Measurements from ENCODE around the gene MAGI1. TPM values are rescaled to one million over a fixed set of nuclear protein-coding genes. Genes with fewer than 3 reads are reported as not detected.

MAGI1 gene
- total RNA-seq, 3 donors from 2014 or later: 22.1 to 94.4 (median 70.5) TPM

GRCh38 chr3:65837604-65838003 is 201.1 kb downstream of the MAGI1 start:
- Histone ChIP-seq H3K4me1 (peaks cover 0 to 5% of the 10 kb centered on the region in 2 donors), H3K27ac (no peak overlapping the region), H3K36me3 (no peaks in the 10 kb centered on the region), H3K27me3 (no peaks in the 10 kb centered on the region), H3K4me3 (no peak overlapping the region), H3K9me3 (no peaks in the 10 kb centered on the region)
- intact Hi-C loops (cut with DNase I; ENCODE audit: low total_unique reads): no loop called here
- no peak for DNase-seq (ENCODE audit: low spot score in 2 of 2)
- TF ChIP-seq POLR2AphosphoS5 (IDR thresholded peaks at IDR 0.05) (no peak), POLR2A (IDR thresholded peaks at IDR 0.05) (no peak), CTCF (IDR thresholded peaks at IDR 0.05) (no peak)

GRCh38 chr3:65836047-65836446 is 202.7 kb downstream of the MAGI1 start:
- H3K9me3 ChIP-seq: no peaks in the 10 kb centered on the region
- peaks cover 0 to 5% of the 10 kb centered on the region in 2 donors for H3K4me1 ChIP-seq
- no peak overlapping the region for H3K4me3 ChIP-seq
- H3K27me3 ChIP-seq: no peaks in the 10 kb centered on the region
- TF ChIP-seq POLR2AphosphoS5 (IDR thresholded peaks at IDR 0.05): no peak
- TF ChIP-seq CTCF (IDR thresholded peaks at IDR 0.05): no peak
- no peak for TF ChIP-seq POLR2A (IDR thresholded peaks at IDR 0.05)
- intact Hi-C loops (cut with DNase I; ENCODE audit: low total_unique reads): no loop called here
- H3K27ac ChIP-seq: no peak overlapping the region
- H3K36me3 ChIP-seq: no peaks in the 10 kb centered on the region
- no peak for DNase-seq (ENCODE audit: low spot score in 2 of 2)

- no peaks in the 10 kb centered on the region for H3K36me3 ChIP-seq
- no peaks in the 10 kb centered on the region for H3K27me3 ChIP-seq
- H3K4me3 ChIP-seq: no peak overlapping the region
- intact Hi-C loops (cut with DNase I; ENCODE audit: low total_unique reads): no loop called here
- no peak for TF ChIP-seq POLR2AphosphoS5 (IDR thresholded peaks at IDR 0.05)
- no peak for TF ChIP-seq POLR2A (IDR thresholded peaks at IDR 0.05)
- TF ChIP-seq CTCF (IDR thresholded peaks at IDR 0.05): no peak
- no peak for DNase-seq (ENCODE audit: low spot score in 2 of 2)
- peaks cover 0 to 5% of the 10 kb centered on the region in 2 donors for H3K4me1 ChIP-seq
- no peak overlapping the region for H3K27ac ChIP-seq
- H3K9me3 ChIP-seq: no peaks in the 10 kb centered on the region
Observed at GRCh38 chr3:65833761-65834505, 204.8 kb downstream of the MAGI1 start.

- intact Hi-C loops (cut with DNase I; ENCODE audit: low total_unique reads): no loop called here
- no peak overlapping the region for H3K4me3 ChIP-seq
- no peak overlapping the region for H3K27ac ChIP-seq
- no peaks in the 10 kb centered on the region for H3K9me3 ChIP-seq
- H3K4me1 ChIP-seq: peaks cover 0 to 5% of the 10 kb centered on the region in 2 donors
- no peaks in the 10 kb centered on the region for H3K27me3 ChIP-seq
- no peak for DNase-seq (ENCODE audit: low spot score in 2 of 2)
- TF ChIP-seq CTCF (IDR thresholded peaks at IDR 0.05) (no peak), POLR2AphosphoS5 (IDR thresholded peaks at IDR 0.05) (no peak), POLR2A (IDR thresholded peaks at IDR 0.05) (no peak)
- no peaks in the 10 kb centered on the region for H3K36me3 ChIP-seq
Observed at GRCh38 chr3:65831733-65832425, 206.8 kb downstream of the MAGI1 start.

Measured in breast epithelium (tissue), 4 donors.